Adipocyte (in vitro differentiated cells): ENCODE data around the gene SLC8A1.
A peak's percentile ranks its signal among the peaks of the same experiment; 100 is the strongest.

Experiments
- DNase-seq: peaks from one replicate; pipeline ENCODE4 v3.0.0-alpha.2; 2015; ENCODE audit warnings: low read depth
- H3K27me3 ChIP-seq: replicated peaks from 2 replicates; pipeline ENCODE4 v1.7.0; 2013; ENCODE audit warnings: mild to moderate bottlenecking, low read length, moderate library complexity; ENCODE audit not compliant: control insufficient read depth, insufficient read depth
- H3K36me3 ChIP-seq: 2 replicates; pipeline ENCODE4 v1.7.0; 2013; ENCODE audit warnings: low read length, mild to moderate bottlenecking, moderate library complexity; ENCODE audit not compliant: control insufficient read depth, insufficient read depth, severe bottlenecking
- H3K4me1 ChIP-seq: 2 replicates; pipeline ENCODE4 v1.7.0; 2013; ENCODE audit warnings: mild to moderate bottlenecking, low read length, moderate library complexity; ENCODE audit not compliant: control insufficient read depth, insufficient read depth
- H3K4me3 ChIP-seq: 2 replicates; pipeline ENCODE4 v1.7.0; 2013; ENCODE audit warnings: mild to moderate bottlenecking, low read length, moderate library complexity
- H3K9ac ChIP-seq: 2 replicates; pipeline ENCODE4 v1.7.0; 2013; ENCODE audit warnings: mild to moderate bottlenecking, low read length, moderate library complexity
- H3K9me3 ChIP-seq: 2 replicates; pipeline ENCODE4 v1.7.0; 2013; ENCODE audit warnings: mild to moderate bottlenecking, low read length, moderate library complexity; ENCODE audit not compliant: control insufficient read depth

Gene SLC8A1

GRCh38 chr2:40451918-40452605 is at the start of gene SLC8A1:
Gene SLC8A1 (minus strand): TSS chr2:40452090.
- Histone ChIP-seq H3K4me1 (peaks cover 11% of the 10 kb centered on the region), H3K4me3 (peak within 1 kb of the TSS; percentile 84), H3K27me3 (no peaks in the 10 kb centered on the region), H3K36me3 (no peaks in the 10 kb centered on the region), H3K9ac (peak within 1 kb of the TSS; percentile 78), H3K9me3 (no peaks in the 10 kb centered on the region)
- peak; percentile 81 for DNase-seq

- H3K4me1 ChIP-seq, result peaks cover 16% of the 10 kb centered on the region
- H3K36me3 ChIP-seq, result no peaks in the 10 kb centered on the region
- H3K9me3 ChIP-seq, result no peaks in the 10 kb centered on the region
- H3K4me3 ChIP-seq, result no peak overlapping the region
- no peaks in the 10 kb centered on the region for H3K27me3 ChIP-seq
- no peak for DNase-seq
- H3K9ac ChIP-seq, result no peak overlapping the region
Measured at GRCh38 chr2:40499437-40499836, 47.5 kb upstream of the SLC8A1 start.

GRCh38 chr2:40497251-40497859 is 45.5 kb upstream of the SLC8A1 start:
- no peaks in the 10 kb centered on the region for H3K36me3 ChIP-seq
- H3K27me3 ChIP-seq, result no peaks in the 10 kb centered on the region
- H3K4me1 ChIP-seq, result peaks cover 16% of the 10 kb centered on the region
- no peak for DNase-seq
- H3K4me3 ChIP-seq, result no peak overlapping the region
- H3K9me3 ChIP-seq, result no peaks in the 10 kb centered on the region
- no peak overlapping the region for H3K9ac ChIP-seq

- no peak for DNase-seq
- Histone ChIP-seq H3K36me3 (no peaks in the 10 kb centered on the region), H3K27me3 (no peaks in the 10 kb centered on the region), H3K9me3 (no peaks in the 10 kb centered on the region), H3K9ac (peak overlapping the region; percentile 30), H3K4me3 (peak overlapping the region; percentile 73), H3K4me1 (peaks cover 16% of the 10 kb centered on the region)
Measured at GRCh38 chr2:40489678-40489960, 37.7 kb upstream of the SLC8A1 start.

GRCh38 chr2:40488927-40489677 is 37.2 kb upstream of the SLC8A1 start:
- Histone ChIP-seq H3K9me3 (no peaks in the 10 kb centered on the region), H3K4me1 (peaks cover 16% of the 10 kb centered on the region), H3K4me3 (peak overlapping the region; percentile 73), H3K36me3 (no peaks in the 10 kb centered on the region), H3K9ac (peak overlapping the region; percentile 30), H3K27me3 (no peaks in the 10 kb centered on the region)
- peak; percentile 23 for DNase-seq

- Histone ChIP-seq H3K9ac (peak overlapping the region; percentile 53), H3K4me1 (peaks cover 16% of the 10 kb centered on the region), H3K27me3 (no peaks in the 10 kb centered on the region), H3K9me3 (no peaks in the 10 kb centered on the region), H3K4me3 (peak overlapping the region; percentile 54), H3K36me3 (no peaks in the 10 kb centered on the region)
- DNase-seq, result peak; percentile 70
Measured at GRCh38 chr2:40488101-40488601, 36.3 kb upstream of the SLC8A1 start.

- DNase-seq, result no peak
- Histone ChIP-seq H3K27me3 (no peaks in the 10 kb centered on the region), H3K9ac (no peak overlapping the region), H3K4me1 (peaks cover 16% of the 10 kb centered on the region), H3K4me3 (no peak overlapping the region), H3K36me3 (no peaks in the 10 kb centered on the region), H3K9me3 (no peaks in the 10 kb centered on the region)
Measured at GRCh38 chr2:40487602-40488001, 35.7 kb upstream of the SLC8A1 start.

- Histone ChIP-seq H3K4me1 (peaks cover 16% of the 10 kb centered on the region), H3K9ac (no peak overlapping the region), H3K4me3 (no peak overlapping the region), H3K9me3 (no peaks in the 10 kb centered on the region), H3K36me3 (no peaks in the 10 kb centered on the region), H3K27me3 (no peaks in the 10 kb centered on the region)
- no peak for DNase-seq
Measured at GRCh38 chr2:40485854-40486253, 34.0 kb upstream of the SLC8A1 start.

GRCh38 chr2:40485318-40485717 is 33.4 kb upstream of the SLC8A1 start:
- DNase-seq, result no peak
- Histone ChIP-seq H3K9ac (no peak overlapping the region), H3K36me3 (no peaks in the 10 kb centered on the region), H3K9me3 (no peaks in the 10 kb centered on the region), H3K4me3 (no peak overlapping the region), H3K27me3 (no peaks in the 10 kb centered on the region), H3K4me1 (peaks cover 16% of the 10 kb centered on the region)

GRCh38 chr2:40483549-40484243 is 31.8 kb upstream of the SLC8A1 start:
- Histone ChIP-seq H3K9me3 (no peaks in the 10 kb centered on the region), H3K27me3 (no peaks in the 10 kb centered on the region), H3K4me3 (no peak overlapping the region), H3K36me3 (no peaks in the 10 kb centered on the region), H3K4me1 (peaks cover 12% of the 10 kb centered on the region), H3K9ac (no peak overlapping the region)
- no peak for DNase-seq

- no peak overlapping the region for H3K9ac ChIP-seq
- DNase-seq, result no peak
- H3K36me3 ChIP-seq, result no peaks in the 10 kb centered on the region
- H3K9me3 ChIP-seq, result no peaks in the 10 kb centered on the region
- no peaks in the 10 kb centered on the region for H3K4me1 ChIP-seq
- H3K4me3 ChIP-seq, result no peak overlapping the region
- no peaks in the 10 kb centered on the region for H3K27me3 ChIP-seq
Measured at GRCh38 chr2:40480596-40480995, 28.7 kb upstream of the SLC8A1 start.
